ENCODE results near the gene GSKIP.

Gene GSKIP

DNA sequence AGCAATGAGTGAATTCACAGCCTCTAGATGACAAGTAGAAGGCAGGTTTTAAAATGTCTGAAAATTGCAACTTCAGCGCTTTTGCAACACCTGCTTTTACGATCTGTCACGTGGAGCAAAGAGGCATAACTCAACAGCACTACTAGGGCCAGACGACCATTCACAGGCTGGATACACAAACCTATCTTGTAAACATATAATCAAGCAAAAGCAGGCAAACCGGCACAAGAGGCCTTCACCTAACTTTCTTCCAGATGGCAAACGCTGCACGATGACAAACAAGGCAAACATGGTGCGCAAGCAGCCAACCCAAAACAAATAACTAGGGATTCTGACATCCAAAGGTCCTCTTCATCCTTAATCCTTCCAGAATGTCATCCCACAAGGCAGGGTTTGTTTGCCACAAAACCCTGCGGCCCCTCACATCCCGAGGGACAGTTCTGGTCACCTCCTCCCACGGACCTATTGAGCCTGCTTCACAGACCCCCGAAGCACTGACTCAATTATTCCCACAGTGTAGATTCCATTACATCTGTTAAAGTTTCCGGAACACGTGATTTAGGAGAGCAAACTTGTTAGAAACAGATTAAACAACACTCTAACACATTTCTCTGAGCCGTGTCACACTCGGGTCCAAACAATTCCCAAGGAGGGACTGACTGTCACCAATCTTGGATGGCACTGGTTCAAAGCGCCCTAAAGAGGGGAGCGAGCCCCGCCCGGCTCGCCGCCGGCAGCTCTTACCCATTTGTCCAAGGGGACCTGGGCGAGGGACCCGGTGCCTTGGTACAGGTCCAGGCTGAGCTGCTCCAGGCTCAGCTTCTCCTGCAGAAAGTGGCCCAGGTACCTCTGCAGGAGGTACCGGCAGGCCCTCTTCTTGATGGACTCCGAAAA is 1.0 kb upstream of the GSKIP start:
- peak overlapping the region; percentile 96 for H3K27ac ChIP-seq
- no peak for TF ChIP-seq CTCF (conservative IDR thresholded peaks at IDR 0.05)

- no peak for TF ChIP-seq CTCF (conservative IDR thresholded peaks at IDR 0.05)
- H3K27ac ChIP-seq = peak overlapping the region; percentile 96
These were observed 518 bp downstream of the GSKIP start for GRCh38 chr14:96363751-96364336.

DNA sequence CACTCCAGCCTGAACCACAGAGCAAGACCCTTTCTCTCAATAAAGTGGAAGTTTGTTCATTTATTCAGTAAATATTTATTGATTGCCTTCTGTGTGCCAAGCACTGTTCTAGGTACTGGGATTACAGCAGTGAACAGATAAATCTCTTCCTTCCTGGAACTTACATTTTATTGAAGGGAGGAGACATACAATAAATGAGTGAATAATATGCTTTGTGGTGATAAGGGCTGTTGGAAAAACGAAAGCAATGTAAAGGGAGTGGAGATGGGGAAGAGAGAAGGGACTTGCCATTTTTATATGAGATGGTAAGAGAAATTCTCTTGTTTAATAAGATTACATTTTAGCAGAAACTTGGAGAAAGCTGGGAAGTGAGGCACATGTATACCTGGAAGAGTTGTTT is 1.6 kb downstream of the GSKIP start:
- no peak for TF ChIP-seq CTCF (conservative IDR thresholded peaks at IDR 0.05)
- peak overlapping the region; percentile 96 for H3K27ac ChIP-seq

GRCh38 chr14:96368534-96368933 is 5.2 kb downstream of the GSKIP start:
- H3K27ac ChIP-seq = no peak overlapping the region
- TF ChIP-seq CTCF (conservative IDR thresholded peaks at IDR 0.05) = no peak

- no peak overlapping the region for H3K27ac ChIP-seq
- no peak for TF ChIP-seq CTCF (conservative IDR thresholded peaks at IDR 0.05)
These were observed 7.2 kb downstream of the GSKIP start for GRCh38 chr14:96370528-96370927.

DNA sequence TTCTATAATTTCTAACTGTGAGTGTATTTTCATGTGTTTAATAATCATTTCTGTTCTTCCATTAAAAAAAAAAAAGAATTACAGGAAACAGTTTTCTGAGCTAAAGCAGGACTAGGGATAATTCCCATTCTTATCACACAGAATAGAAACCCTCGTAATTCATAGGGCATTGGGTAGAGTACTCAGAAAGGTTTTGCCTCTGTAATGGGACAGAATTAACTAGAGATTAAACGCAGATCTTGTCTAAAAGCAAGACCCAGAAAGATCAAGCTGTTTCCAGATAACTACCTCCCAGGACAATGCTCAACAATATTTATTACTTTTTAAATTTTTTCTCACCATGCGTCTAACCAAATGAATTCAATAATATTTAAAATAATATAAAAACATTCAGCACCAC is 10.2 kb downstream of the GSKIP start:
- no peak overlapping the region for H3K27ac ChIP-seq
- TF ChIP-seq CTCF (conservative IDR thresholded peaks at IDR 0.05) = no peak

DNA sequence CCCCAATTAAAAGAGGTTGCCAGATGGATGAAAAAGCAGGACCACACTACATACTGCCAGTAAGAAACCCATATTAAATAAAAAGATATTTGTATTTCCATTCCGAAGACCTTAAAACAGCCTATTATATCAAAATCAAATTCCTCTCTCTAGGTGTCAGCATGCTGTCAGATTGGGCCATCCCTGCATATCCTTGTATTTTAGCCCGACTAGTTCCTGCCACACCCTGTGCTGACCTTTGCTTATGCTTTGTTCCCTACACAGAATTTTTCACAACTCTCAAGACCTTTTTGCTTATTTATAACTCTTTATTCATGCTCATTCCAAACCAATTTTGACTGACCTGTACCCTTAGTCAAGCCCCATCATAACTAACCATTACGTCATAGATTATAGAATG is 12.8 kb downstream of the GSKIP start:
- no peak for TF ChIP-seq CTCF (conservative IDR thresholded peaks at IDR 0.05)
- H3K27ac ChIP-seq = no peak overlapping the region
